Lower leg skin (tissue), 4 donors: ENCODE measurements around the gene PRKCH. TPM values are rescaled to one million over a fixed set of nuclear protein-coding genes. Genes with fewer than 3 reads are reported as not detected.

Experiments used
- DNase-seq, 2 donors: peaks; one replicate each; pipeline ENCODE4 v3.0.0-alpha.2; 2019; ENCODE audit warnings: low spot score in 2 of 2
- H3K4me3 ChIP-seq: fragments of 200-600 bp; sonication (generic); 2 replicates; pipeline ENCODE4 v1.5.1; 2017; ENCODE audit warnings: mild to moderate bottlenecking, low read depth; ENCODE audit not compliant: poor library complexity, severe bottlenecking
- POLR2A ChIP-seq, 2 donors: fragments of 450-650 bp; IDR thresholded peaks; one replicate each; pipeline ENCODE4 v1.6.1; 2016 to 2017; ENCODE audit warnings: antibody characterized with exemption in 2 of 2, mild to moderate bottlenecking in 1 of 2, moderate library complexity in 1 of 2
- WGBS, 2 donors: methylation state at CpG; one replicate each; pipeline ENCODE4 v1.1.5; 2018; 5-methylcytosine and 5-hydroxymethylcytosine counted together
- intact Hi-C: fragments of 100-400 bp; cut with DNase I; formaldehyde crosslinking; loops from one replicate; pipeline ENCODE4 v1.15.0; 2023; ENCODE audit warnings: low total_unique reads
- total RNA-seq, 4 donors: library from RNA; depleted of rRNA; stranded (reverse); fragments of >200 nt; gene quantifications; one replicate each; pipeline ENCODE4 v1.1.0, GENCODE V29; 2016
- TF ChIP-seq, protein P1 (sequence below), 3 donors: fragments of 450-650 bp; IDR thresholded peaks; one replicate each; pipeline ENCODE4 v1.5.1; 2016; ENCODE audit warnings: antibody characterized with exemption in 3 of 3, mild to moderate bottlenecking in 3 of 3, moderate library complexity in 2 of 3

PRKCH gene
- total RNA-seq, result 100 to 1,000 TPM in 1 of 4 donors, 10 to 100 TPM in 3; 57.3 to 103 (median 66.7) TPM

DNA sequence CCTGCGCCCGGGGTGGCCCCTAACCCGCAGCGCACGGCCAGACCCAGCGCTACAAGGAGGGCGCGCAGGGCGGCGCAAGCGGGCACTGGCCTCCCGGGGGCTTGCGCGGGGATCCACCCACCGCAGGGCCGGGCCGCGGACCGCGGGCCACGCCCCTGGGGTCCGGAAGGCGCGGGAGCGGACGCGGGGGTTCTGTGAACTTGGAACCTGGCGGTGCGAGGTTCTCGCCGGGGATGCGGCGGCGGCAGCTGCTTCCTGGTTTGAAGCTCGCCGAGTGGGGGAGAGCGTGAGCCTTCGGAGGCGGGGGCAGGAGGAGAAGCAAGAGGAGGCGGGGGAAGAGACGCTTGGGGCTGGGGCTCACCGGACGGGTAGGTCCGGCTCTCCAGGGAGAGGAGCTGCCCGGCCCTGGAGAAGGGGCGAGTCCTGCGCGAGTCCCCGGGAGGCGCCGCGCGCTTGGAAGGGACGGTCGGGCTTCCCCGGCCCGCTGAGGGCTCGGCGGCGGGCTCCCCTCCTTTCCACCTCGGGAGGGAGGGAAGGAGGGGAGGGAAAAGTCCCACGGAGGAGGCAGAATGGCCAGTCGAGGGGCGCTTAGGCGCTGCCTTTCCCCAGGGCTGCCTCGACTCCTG is at the start of gene PRKCH:
Gene PRKCH, plus strand, starts transcription at position 195 of the 626 bp plus-strand sequence. CDS start 523 bp downstream, outside the sequence.
- peak within 1 kb of the TSS; percentile 76 for H3K4me3 ChIP-seq
- 0 to 1% methylated on average over 15 to 36 of the region's 66 CpGs for WGBS, 2 donors
- intact Hi-C loops, result no loop called here
- TF ChIP-seq, protein P1, sequence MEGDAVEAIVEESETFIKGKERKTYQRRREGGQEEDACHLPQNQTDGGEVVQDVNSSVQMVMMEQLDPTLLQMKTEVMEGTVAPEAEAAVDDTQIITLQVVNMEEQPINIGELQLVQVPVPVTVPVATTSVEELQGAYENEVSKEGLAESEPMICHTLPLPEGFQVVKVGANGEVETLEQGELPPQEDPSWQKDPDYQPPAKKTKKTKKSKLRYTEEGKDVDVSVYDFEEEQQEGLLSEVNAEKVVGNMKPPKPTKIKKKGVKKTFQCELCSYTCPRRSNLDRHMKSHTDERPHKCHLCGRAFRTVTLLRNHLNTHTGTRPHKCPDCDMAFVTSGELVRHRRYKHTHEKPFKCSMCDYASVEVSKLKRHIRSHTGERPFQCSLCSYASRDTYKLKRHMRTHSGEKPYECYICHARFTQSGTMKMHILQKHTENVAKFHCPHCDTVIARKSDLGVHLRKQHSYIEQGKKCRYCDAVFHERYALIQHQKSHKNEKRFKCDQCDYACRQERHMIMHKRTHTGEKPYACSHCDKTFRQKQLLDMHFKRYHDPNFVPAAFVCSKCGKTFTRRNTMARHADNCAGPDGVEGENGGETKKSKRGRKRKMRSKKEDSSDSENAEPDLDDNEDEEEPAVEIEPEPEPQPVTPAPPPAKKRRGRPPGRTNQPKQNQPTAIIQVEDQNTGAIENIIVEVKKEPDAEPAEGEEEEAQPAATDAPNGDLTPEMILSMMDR (IDR thresholded peaks at IDR 0.05), result no peak
- TF ChIP-seq POLR2A (IDR thresholded peaks at IDR 0.05), result no peak
- peak; percentile 79 to 96 for DNase-seq

DNA sequence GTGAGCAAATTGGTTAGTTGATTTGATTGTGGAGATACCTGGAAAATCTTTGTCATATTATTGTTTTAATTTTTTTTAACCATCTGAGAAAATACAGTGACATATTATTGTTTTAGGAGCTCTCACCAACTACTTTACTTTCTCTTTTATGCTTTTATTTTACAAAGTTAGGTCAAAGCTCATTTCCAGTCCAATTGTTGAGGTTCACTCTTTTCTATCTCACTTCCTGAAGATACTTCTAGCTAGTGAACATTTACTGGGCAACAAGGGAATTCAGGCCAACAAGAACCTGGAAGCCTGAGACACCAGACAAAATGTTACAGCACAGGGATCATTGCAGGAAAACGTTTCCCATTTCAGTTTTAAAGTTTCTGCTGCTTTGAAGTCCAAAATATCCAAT is 44.1 kb upstream of the PRKCH start:
- no peak for DNase-seq
- WGBS, 2 donors, result 52 to 60% methylated on average over 1 of the region's 1 CpG
- no peak overlapping the region for H3K4me3 ChIP-seq
- no peak for TF ChIP-seq POLR2A (IDR thresholded peaks at IDR 0.05)
- TF ChIP-seq, protein P1 (IDR thresholded peaks at IDR 0.05), result no peak
- intact Hi-C loops, result no loop called here

- TF ChIP-seq POLR2A (IDR thresholded peaks at IDR 0.05), result no peak
- TF ChIP-seq, protein P1 (IDR thresholded peaks at IDR 0.05), result no peak
- 69 to 79% methylated on average over 4 of the region's 4 CpGs for WGBS, 2 donors
- intact Hi-C loops, result no loop called here
- no peak overlapping the region for H3K4me3 ChIP-seq
- no peak for DNase-seq
Measured at GRCh38 chr14:61277784-61278183, 43.6 kb upstream of the PRKCH start.

GRCh38 chr14:61279082-61279481 is 42.3 kb upstream of the PRKCH start:
- intact Hi-C loops, result no loop called here
- no peak for TF ChIP-seq POLR2A (IDR thresholded peaks at IDR 0.05)
- TF ChIP-seq, protein P1 (IDR thresholded peaks at IDR 0.05), result no peak
- H3K4me3 ChIP-seq, result no peak overlapping the region
- DNase-seq, result peak in 1 of 2 donors; percentile 48
- WGBS, 2 donors, result 27 to 31% methylated on average over 5 of the region's 5 CpGs

- H3K4me3 ChIP-seq, result peak overlapping the region; percentile 75
- DNase-seq, result peak in 1 of 2 donors; percentile 90
- intact Hi-C loops, result no loop called here
- TF ChIP-seq, protein P1 (IDR thresholded peaks at IDR 0.05), result no peak
- TF ChIP-seq POLR2A (IDR thresholded peaks at IDR 0.05), result no peak
- WGBS, 2 donors, result 26 to 31% methylated on average over 15 to 38 of the region's 47 CpGs
Measured at GRCh38 chr14:61280092-61280525, 41.3 kb upstream of the PRKCH start.
